Measurements from ENCODE around the gene MRPL36. TPM values are rescaled to one million over a fixed set of nuclear protein-coding genes. Genes with fewer than 3 reads are reported as not detected.
A peak's percentile ranks its signal among the peaks of the same experiment; 100 is the strongest.

MRPL36 gene
- total RNA-seq, 4 donors from 2014 or later, result 13.7 to 62.5 (median 41.2) TPM

DNA sequence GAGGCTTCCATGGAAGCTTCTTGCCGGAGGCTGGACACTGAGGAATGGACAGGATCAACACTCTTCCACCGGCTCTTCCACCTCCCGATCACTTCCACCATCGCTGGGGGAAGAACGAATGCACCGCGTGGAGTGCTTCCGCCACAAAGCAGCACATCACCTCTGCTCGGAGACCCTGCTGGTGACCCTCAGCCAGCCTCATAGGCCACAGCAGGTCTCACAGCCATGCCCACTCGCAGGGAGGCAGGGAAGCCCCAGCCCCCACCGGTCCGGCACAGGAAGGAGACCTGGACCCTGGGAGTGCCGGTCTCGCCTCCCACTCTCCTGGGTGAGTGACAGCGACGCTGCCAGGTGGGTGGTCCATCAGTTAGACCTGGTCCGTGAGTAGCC lies 4.7 kb downstream of the MRPL36 start:
- Histone ChIP-seq H3K27ac (no peak overlapping the region), H3K36me3 (peaks cover 24% of the 10 kb centered on the region), H3K9me3 (no peaks in the 10 kb centered on the region), H3K4me1 (peaks cover 15% of the 10 kb centered on the region), H3K4me3 (no peak overlapping the region), H3K27me3 (no peaks in the 10 kb centered on the region)
- peak; percentile 56 to 66 for DNase-seq (ENCODE audit: low spot score in 2 of 2)
- 90% methylated on average over 13 of the region's 17 CpGs for WGBS
- no peak for TF ChIP-seq POLR2AphosphoS5 (IDR thresholded peaks at IDR 0.05)
- TF ChIP-seq EP300 (IDR thresholded peaks at IDR 0.05), result no peak
- TF ChIP-seq, protein P1, sequence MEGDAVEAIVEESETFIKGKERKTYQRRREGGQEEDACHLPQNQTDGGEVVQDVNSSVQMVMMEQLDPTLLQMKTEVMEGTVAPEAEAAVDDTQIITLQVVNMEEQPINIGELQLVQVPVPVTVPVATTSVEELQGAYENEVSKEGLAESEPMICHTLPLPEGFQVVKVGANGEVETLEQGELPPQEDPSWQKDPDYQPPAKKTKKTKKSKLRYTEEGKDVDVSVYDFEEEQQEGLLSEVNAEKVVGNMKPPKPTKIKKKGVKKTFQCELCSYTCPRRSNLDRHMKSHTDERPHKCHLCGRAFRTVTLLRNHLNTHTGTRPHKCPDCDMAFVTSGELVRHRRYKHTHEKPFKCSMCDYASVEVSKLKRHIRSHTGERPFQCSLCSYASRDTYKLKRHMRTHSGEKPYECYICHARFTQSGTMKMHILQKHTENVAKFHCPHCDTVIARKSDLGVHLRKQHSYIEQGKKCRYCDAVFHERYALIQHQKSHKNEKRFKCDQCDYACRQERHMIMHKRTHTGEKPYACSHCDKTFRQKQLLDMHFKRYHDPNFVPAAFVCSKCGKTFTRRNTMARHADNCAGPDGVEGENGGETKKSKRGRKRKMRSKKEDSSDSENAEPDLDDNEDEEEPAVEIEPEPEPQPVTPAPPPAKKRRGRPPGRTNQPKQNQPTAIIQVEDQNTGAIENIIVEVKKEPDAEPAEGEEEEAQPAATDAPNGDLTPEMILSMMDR (IDR thresholded peaks at IDR 0.05), result no peak
- TF ChIP-seq POLR2A (IDR thresholded peaks at IDR 0.05), result no peak

DNA sequence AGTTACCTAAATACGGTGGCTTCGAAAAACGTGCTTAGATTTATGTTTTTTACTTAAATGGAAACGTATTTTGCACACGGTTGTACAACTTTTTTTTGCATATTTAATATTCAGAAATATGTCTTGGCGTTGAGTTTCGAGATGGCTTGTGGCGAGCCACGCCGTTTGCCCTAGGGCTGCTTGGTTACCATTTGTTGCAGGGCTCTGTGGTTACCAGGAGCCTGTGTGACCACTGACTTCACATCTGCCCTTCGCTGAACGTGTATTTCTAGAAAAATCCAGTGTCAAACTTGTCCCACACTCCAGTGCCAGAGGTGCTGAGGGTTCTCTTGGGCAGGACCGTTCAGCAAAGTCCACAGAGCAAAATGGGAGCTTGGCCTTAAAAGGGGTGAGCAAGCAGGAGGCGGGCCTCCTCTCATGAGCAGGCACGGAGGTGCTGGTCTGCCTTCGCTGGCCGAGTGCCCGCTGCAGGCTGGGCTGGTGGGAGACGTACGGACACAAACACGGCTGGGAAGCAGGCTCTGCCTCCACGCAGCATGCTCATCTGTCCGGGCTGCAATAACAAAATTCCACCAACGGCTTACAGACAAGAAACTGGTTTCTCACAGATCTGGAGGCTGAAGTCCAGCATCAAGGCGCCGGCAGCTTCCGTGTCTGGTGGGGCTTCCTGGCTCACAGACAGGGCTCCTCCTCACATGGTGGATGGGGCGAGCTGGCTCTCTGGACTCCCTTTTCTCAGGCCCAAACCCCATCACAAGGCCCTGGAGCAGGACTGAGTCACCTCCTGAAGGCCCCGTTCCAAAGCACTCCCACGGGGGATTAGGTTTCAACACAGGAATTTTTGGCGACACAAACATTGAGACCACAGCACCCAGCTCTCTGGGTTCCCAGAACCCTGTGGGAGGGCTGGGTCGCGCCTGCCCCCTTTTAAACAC lies 5.4 kb downstream of the MRPL36 start:
- no peak overlapping the region for H3K27ac ChIP-seq
- H3K36me3 ChIP-seq, result peaks cover 24% of the 10 kb centered on the region
- WGBS, result 78% methylated on average over 32 of the region's 33 CpGs
- peak; percentile 48 to 76 for DNase-seq (ENCODE audit: low spot score in 2 of 2)
- no peak overlapping the region for H3K4me3 ChIP-seq
- no peak for TF ChIP-seq EP300 (IDR thresholded peaks at IDR 0.05)
- no peak for TF ChIP-seq POLR2A (IDR thresholded peaks at IDR 0.05)
- TF ChIP-seq POLR2AphosphoS5 (IDR thresholded peaks at IDR 0.05), result no peak
- TF ChIP-seq, protein P1 (IDR thresholded peaks at IDR 0.05), result no peak
- no peaks in the 10 kb centered on the region for H3K9me3 ChIP-seq
- peaks cover 17% of the 10 kb centered on the region for H3K4me1 ChIP-seq
- H3K27me3 ChIP-seq, result no peaks in the 10 kb centered on the region

- H3K27me3 ChIP-seq, result no peaks in the 10 kb centered on the region
- no peaks in the 10 kb centered on the region for H3K9me3 ChIP-seq
- DNase-seq (ENCODE audit: low spot score in 2 of 2), result peak; percentile 41 to 52
- H3K27ac ChIP-seq, result no peak overlapping the region
- H3K4me1 ChIP-seq, result peaks cover 9% of the 10 kb centered on the region
- peaks cover 21% of the 10 kb centered on the region for H3K36me3 ChIP-seq
- no peak overlapping the region for H3K4me3 ChIP-seq
- TF ChIP-seq POLR2A (IDR thresholded peaks at IDR 0.05), result no peak
- TF ChIP-seq, protein P1 (IDR thresholded peaks at IDR 0.05), result no peak
- no peak for TF ChIP-seq EP300 (IDR thresholded peaks at IDR 0.05)
- no peak for TF ChIP-seq POLR2AphosphoS5 (IDR thresholded peaks at IDR 0.05)
- WGBS, result 60% methylated on average over 10 of the region's 10 CpGs
Measured at GRCh38 chr5:1793301-1793740, 6.3 kb downstream of the MRPL36 start.

GRCh38 chr5:1792842-1793266 lies 6.8 kb downstream of the MRPL36 start:
- Histone ChIP-seq H3K27ac (no peak overlapping the region), H3K27me3 (no peaks in the 10 kb centered on the region), H3K9me3 (no peaks in the 10 kb centered on the region), H3K4me1 (peaks cover 5% of the 10 kb centered on the region), H3K4me3 (no peak overlapping the region), H3K36me3 (peaks cover 18% of the 10 kb centered on the region)
- WGBS, result 65% methylated on average over 8 of the region's 8 CpGs
- DNase-seq (ENCODE audit: low spot score in 2 of 2), result peak; percentile 34 to 48
- TF ChIP-seq POLR2A (IDR thresholded peaks at IDR 0.05) (no peak), POLR2AphosphoS5 (IDR thresholded peaks at IDR 0.05) (no peak), EP300 (IDR thresholded peaks at IDR 0.05) (no peak)
- TF ChIP-seq, protein P1 (IDR thresholded peaks at IDR 0.05), result no peak

DNA sequence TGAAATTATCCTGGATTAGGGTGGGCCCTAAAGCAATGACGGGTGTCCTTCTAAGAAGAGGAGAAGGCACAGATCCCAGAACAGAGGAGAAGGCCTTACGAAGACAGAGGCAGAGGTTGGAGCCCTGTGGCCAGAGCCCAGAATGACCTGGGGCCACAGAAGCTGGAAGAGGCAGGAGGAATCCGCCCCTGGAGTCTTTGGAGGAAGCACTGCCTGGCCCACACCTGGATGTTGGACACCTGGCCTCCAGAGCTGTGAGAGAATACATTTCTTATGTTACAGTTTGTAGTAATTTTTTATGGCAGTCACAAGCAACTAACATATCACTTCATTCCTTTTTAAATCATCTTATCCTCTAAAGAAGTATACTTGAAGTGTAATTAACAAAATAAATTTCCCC lies 8.5 kb downstream of the MRPL36 start:
- TF ChIP-seq POLR2AphosphoS5 (IDR thresholded peaks at IDR 0.05) (no peak), EP300 (IDR thresholded peaks at IDR 0.05) (no peak), POLR2A (IDR thresholded peaks at IDR 0.05) (no peak)
- TF ChIP-seq, protein P1 (IDR thresholded peaks at IDR 0.05), result no peak
- Histone ChIP-seq H3K4me1 (peaks cover 2% of the 10 kb centered on the region), H3K27ac (no peak overlapping the region), H3K4me3 (no peak overlapping the region), H3K9me3 (no peaks in the 10 kb centered on the region), H3K27me3 (peaks cover 2% of the 10 kb centered on the region), H3K36me3 (peaks cover under 1% of the 10 kb centered on the region)
- 85% methylated on average over 3 of the region's 3 CpGs for WGBS
- DNase-seq (ENCODE audit: low spot score in 2 of 2), result peak in 1 of 2 donors; percentile 5
